GM10847 (cell line): Measurements from ENCODE around the gene CAMTA1.
A peak's percentile ranks its signal among the peaks of the same experiment; 100 is the strongest.

Experiments used
- POLR2A ChIP-seq: IDR thresholded peaks from 2 replicates; pipeline ENCODE4 v1.6.1; 2011; ENCODE audit not compliant: insufficient read length; ENCODE audit errors: extremely low read depth

CAMTA1 gene

DNA sequence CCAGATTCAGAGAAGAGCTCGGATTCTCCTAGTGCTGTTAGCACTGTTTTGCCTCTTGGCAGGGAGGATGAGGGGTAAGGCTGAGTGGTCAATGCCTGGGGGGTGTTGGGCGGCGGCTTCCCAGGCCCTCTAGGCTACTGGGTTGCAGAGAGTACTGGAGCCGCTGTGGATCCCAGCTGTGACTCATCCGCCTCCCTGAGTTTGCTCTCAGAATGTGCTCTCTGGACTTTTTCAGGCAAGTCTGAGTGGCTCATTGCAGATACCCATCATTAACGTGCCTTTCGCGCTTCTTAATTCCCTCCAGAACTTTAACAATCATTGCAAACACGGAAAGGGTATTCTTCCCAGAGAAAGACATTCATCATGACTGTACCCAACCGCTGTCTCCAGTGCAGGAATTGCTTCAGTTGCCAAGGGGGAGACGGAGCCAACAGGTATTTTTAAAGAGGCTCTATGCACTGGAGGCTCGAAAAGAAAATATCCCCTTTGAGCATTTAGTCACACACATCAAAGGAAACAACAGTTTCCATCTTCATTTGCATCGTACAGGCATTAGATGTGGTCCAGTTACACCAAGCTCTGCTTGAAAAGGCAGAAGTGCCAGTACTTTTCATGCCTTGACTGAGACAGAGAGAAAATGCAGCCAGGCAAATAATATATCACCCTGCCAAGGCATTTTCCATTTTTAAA is 14.4 kb upstream of the CAMTA1 start:
- TF ChIP-seq POLR2A = no peak

DNA sequence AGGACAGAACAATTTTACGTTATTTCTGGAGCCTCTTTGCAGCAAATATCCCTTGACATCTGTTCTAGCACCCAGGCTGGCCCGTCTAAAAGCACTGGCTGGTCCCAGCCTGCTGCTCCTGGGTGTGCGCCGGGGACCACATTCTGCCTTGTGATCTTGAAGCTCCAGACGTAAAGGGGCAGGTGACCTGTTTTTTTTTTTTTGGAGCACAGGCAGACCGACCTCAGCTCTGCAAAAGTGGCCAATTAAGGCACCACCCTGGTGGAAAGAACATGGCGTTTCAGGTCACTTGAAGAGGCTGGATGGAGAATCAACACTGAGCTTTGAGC is 13.8 kb upstream of the CAMTA1 start:
- TF ChIP-seq POLR2A = no peak

- no peak for TF ChIP-seq POLR2A
These were observed 10.9 kb upstream of the CAMTA1 start for GRCh38 chr1:6774381-6774780.

DNA sequence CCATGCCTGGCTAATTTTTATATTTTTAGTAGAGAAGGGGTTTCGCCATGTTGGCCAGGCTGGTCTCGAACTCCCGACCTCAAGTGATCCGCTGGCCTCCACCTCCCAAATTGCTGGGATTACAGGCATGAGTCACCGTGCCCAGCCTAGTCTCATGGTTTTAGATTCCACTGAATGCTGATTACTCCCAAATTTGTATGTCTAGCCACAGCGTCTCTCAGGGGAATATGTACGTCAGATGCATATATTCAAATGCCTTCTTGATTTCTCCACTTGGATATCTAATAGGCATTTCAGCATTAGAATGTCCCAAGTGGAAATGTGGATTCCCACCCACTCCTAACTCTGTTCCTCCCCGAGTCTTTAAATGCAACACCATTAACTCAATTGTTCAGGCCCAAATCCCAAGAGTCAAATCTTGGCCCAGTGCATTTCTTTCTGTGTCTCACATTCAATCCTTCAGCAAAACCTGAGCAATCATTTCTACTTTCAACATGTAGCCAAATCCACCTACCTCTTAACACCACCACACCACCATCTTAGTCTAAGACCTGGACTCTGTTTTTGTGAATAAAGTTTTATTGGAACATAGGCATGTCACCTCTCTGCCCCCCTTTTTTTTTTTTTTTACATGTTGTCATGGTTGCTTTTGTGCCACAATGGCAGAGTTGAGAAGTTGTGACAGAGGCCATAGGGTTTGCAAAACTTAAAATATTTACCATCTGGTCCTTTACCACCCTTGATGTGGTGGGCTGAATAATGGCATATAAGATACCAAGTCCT is 9.8 kb upstream of the CAMTA1 start:
- TF ChIP-seq POLR2A = no peak

- no peak for TF ChIP-seq POLR2A
These were observed 8.9 kb upstream of the CAMTA1 start for GRCh38 chr1:6776389-6776788.

GRCh38 chr1:6776895-6777294 is 8.4 kb upstream of the CAMTA1 start:
- TF ChIP-seq POLR2A = no peak

DNA sequence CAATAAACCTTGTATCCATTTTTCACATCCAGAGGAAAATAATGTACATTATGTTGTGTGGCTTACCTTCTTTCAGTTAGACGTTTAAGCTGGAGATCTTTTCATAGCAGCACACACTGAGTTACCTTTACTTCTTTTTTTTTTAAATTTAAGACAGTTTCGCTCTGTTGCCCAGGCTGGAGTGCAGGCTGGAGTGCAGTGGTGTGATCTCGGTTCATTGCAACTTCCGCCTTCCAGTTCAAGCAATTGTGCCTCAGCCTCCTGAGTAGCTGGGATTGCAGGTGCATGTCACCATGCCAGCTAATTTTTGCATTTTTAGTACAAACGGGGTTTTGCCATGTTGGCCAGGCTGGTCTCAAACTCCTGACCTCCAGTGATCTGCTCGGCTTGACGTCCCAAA is 7.4 kb upstream of the CAMTA1 start:
- no peak for TF ChIP-seq POLR2A

GRCh38 chr1:6779089-6779805 is 6.0 kb upstream of the CAMTA1 start:
- no peak for TF ChIP-seq POLR2A

DNA sequence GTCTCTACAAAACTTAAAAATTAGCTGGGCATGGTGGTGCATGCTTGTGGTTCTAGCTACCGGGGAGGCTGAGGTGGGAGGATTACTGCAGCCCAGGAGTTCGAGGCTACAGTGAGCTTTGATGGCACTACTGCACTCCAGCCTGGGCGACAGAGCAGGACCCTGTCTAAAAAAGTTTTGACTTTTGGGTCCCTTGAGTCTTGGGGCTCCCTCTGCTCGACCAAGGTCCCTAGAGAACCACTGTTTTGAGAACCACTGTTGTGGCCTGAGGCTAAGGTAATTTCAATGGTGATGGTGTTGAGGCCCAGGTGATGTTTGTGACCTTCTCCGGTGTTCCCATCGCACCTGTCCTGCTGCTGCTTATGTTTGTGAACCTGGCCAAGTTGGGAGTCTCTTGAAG is 3.1 kb upstream of the CAMTA1 start:
- TF ChIP-seq POLR2A = no peak

- no peak for TF ChIP-seq POLR2A
These were observed 2.0 kb upstream of the CAMTA1 start for GRCh38 chr1:6783221-6783620.

DNA sequence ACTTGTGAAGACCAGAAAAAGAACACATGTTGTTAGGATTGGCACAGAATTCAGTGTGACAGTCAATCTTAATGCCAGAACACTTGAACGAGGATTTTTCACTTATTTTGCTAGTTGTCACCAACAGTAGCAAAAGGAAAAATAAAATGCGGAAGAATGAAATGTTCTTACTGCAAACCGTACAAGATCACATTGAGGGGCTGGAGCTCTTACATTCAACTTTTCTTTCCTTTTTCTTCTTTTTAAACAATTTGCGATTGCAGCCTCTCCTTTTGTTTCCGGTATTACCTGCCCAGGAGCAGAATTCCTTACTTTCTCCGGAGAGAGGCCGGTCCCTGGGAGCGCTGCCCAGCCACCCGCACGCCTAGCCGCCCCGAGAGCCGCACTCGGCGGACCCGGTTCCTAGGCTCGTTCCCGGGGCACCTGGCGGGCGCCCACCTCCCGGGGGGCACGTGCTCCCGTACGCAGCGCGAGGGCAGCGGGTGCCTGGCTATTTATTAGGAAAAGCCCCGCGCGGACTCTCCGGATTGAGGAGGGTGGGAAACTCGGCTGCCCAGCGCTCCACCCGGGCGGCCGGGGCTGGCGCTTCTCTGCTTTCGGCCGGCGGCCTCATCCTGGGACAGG is 1.2 kb upstream of the CAMTA1 start:
- peak; percentile 70 for TF ChIP-seq POLR2A

GRCh38 chr1:6784560-6785317 is 515 bp upstream of the CAMTA1 start:
- no peak for TF ChIP-seq POLR2A

DNA sequence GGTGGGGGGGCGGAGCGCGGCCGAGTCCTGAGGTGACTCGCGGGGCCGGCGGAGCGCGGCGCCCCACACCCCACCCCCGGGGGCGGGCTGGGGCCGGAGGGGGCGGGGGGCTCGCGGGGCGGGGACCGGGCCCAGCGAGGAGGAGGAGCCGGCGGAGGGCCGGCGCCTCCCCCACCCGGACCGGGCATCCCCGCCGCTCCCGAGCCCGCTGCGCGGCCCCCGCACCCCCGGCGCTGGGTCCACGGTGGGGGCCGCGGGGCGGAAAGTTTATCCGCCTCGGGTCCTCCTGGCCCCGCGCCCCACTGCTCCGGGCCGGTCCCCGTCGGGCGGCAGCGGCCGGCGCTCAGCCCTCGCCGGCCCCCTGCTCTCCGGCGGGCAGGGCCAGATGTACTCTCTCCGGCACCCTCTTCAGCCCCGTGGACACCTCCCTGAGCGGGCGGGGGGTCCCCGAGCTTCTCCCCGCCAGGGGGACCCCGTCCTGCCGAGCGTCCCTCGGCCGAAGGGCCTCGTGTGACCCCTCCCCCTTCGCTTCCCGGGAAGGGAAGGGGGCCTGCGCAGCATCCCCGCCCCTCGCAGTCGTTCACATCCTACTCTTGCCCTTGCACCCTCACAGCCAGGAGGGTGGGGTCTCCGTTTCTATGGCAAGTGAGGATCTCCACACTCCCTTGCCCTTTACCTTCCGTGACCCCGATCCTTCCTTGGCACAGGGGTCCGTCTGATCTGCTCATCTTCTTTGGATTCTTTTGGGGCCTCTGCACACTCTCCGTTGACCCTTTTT is 663 bp downstream of the CAMTA1 start:
- TF ChIP-seq POLR2A = no peak

DNA sequence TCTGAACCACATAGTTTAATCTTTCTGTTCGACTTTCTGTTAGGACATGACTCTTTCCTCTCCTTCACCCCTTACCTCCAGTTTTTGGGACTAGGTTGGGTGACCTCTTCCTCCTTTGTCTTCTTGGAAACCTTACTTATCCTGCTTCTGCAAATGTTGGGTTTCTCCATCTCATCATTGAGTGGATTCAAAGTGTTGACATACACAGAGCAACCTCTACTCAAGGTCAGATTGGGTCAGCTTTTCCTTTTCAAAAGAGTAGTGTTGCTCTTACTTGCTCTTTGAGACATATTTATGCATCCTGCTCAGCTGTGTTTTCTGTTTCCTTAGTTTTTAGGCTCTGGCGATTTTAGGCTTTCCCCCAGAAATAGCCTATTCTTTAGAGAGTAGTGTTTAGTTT is 3.7 kb downstream of the CAMTA1 start:
- no peak for TF ChIP-seq POLR2A
